HepG2 (cell line): ENCODE results near the gene MPC1. TPM values are rescaled to one million over a fixed set of nuclear protein-coding genes. Genes with fewer than 3 reads are reported as not detected.

Experiments
- CREM ChIP-seq, 2 experiments: sonication (generic) in 1 of 2; formaldehyde crosslinking in 1 of 2; IDR thresholded peaks; 2 replicates each; pipeline versions ENCODE4 v1.4.0 to v1.6.1; 2016 to 2020; ENCODE audit warnings: antibody characterized with exemption in 1 of 2, mild to moderate bottlenecking in 1 of 2, missing genetic modification reagents in 1 of 2
- HOXA9 ChIP-seq: sonication (generic); formaldehyde crosslinking; IDR thresholded peaks from 2 replicates; pipeline ENCODE4 v1.8.1; 2022; ENCODE audit warnings: missing genetic modification reagents, mild to moderate bottlenecking, moderate library complexity, borderline replicate concordance
- MAZ ChIP-seq, 2 experiments: sonication (generic) in 1 of 2; formaldehyde crosslinking in 1 of 2; IDR thresholded peaks; 2 replicates each; pipeline versions ENCODE4 v1.5.0 to v1.6.1; 2012 to 2020; ENCODE audit warnings: low read depth in 2 of 2, mild to moderate bottlenecking in 2 of 2, borderline replicate concordance in 1 of 2, improper control_type of control experiment in 1 of 2, low read length in 1 of 2, missing genetic modification reagents in 1 of 2, moderate library complexity in 1 of 2
- SALL1 ChIP-seq: sonication (generic); formaldehyde crosslinking; IDR thresholded peaks from 2 replicates; pipeline ENCODE4 v1.8.0; 2022; ENCODE audit warnings: mild to moderate bottlenecking, missing genetic modification reagents
- SKI ChIP-seq: fragments of 450-650 bp; IDR thresholded peaks from one replicate; pipeline ENCODE4 v1.6.1; 2018; ENCODE audit warnings: mild to moderate bottlenecking; ENCODE audit not compliant: partially characterized antibody
- SMAD1 ChIP-seq: sonication (generic); formaldehyde crosslinking; IDR thresholded peaks from 2 replicates; pipeline ENCODE4 v1.4.0; 2020; ENCODE audit warnings: missing genetic modification reagents, low read depth, mild to moderate bottlenecking, borderline replicate concordance
- ZNF781 ChIP-seq: sonication (generic); formaldehyde crosslinking; IDR thresholded peaks from 2 replicates; pipeline ENCODE4 v1.5.1; 2020; ENCODE audit warnings: borderline replicate concordance, mild to moderate bottlenecking, missing genetic modification reagents; ENCODE audit errors: not compliant biosample characterization
- polyA plus RNA-seq, 8 experiments: library from polyadenylated mRNA; depleted of rRNA in 3 of 8; stranded (reverse) in 7 of 8; unstranded in 1 of 8; fragments of >200 nt; fragmentation: Illumina TruSeq in 4 of 8; extraction: Trizol in 4 of 8; gene quantifications; 2 replicates each; pipeline versions ENCODE4 v1.2.1 to v1.2.3, GENCODE V29; 2011 to 2016; ENCODE audit warnings: low read depth in 4 of 8, missing spikeins in 1 of 8, mixed read lengths in 1 of 8; ENCODE audit not compliant: insufficient read depth in 1 of 8
- total RNA-seq, 5 experiments: library from RNA; depleted of rRNA; stranded (reverse); fragments of >200 nt; fragmentation: Illumina TruSeq; extraction: Trizol; gene quantifications; 2 replicates each; pipeline ENCODE4 v1.2.3, GENCODE V29; 2016; ENCODE audit warnings: low read depth in 1 of 5
- TF ChIP-seq, protein P1 (sequence below): sonication (generic); formaldehyde crosslinking; IDR thresholded peaks from 2 replicates; pipeline ENCODE4; 2020; ENCODE audit warnings: missing genetic modification reagents, mild to moderate bottlenecking, borderline replicate concordance
- TF ChIP-seq, protein P2 (sequence below): sonication (generic); formaldehyde crosslinking; IDR thresholded peaks from 2 replicates; pipeline ENCODE4 v1.4.0; 2020; ENCODE audit warnings: missing genetic modification reagents
- TF ChIP-seq, protein P3 (sequence below): sonication (generic); formaldehyde crosslinking; IDR thresholded peaks from 2 replicates; pipeline ENCODE4 v1.4.0; 2020; ENCODE audit warnings: missing genetic modification reagents, mild to moderate bottlenecking, borderline replicate concordance
- TF ChIP-seq, protein P4 (sequence below): sonication (generic); formaldehyde crosslinking; IDR thresholded peaks from 2 replicates; pipeline ENCODE4 v1.5.1; 2020; ENCODE audit warnings: mild to moderate bottlenecking, missing genetic modification reagents, moderate library complexity

Gene MPC1
- total and polyA plus RNA-seq, 2 of the 13 experiments (the other 11 are each of a cell fraction or from before 2014, with no cell fraction given) = 189 to 214 TPM

DNA sequence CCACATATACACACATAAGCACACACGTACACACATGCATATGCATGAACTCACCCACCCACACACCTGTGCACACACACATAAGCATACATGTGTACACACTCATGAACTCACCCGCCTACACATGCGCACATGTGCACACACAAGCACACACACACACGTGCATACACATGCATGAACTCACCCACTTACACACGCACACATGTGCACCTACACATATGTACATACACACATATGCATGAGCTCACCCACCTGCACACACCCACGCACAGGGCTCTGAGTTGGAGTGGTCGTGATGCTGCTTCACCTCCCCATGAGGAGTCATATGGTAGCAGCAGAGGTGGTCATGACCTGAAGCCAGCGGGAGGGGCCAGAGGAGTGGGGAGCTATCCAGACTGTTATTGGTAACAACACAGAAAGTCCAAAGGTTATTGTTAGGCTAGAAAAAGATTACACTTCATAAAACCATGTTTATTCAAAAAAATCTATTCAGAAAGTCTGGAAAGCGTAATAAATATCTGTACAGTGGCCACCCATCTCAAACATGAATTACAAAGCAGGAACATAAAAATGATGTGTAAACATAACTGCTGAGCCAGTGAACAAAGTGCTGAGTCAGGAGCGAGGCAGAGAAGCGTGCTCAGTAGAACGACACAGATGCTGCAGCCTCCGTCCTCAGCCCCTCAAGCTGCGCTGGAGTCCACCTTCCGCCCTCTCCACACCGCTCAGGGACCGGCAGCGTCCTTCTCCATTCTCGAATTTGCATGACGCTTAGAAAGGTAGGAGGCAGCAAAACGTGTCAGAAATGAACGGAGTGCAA lies 26.4 kb upstream of the MPC1 start (continued):
- TF ChIP-seq, protein P1, sequence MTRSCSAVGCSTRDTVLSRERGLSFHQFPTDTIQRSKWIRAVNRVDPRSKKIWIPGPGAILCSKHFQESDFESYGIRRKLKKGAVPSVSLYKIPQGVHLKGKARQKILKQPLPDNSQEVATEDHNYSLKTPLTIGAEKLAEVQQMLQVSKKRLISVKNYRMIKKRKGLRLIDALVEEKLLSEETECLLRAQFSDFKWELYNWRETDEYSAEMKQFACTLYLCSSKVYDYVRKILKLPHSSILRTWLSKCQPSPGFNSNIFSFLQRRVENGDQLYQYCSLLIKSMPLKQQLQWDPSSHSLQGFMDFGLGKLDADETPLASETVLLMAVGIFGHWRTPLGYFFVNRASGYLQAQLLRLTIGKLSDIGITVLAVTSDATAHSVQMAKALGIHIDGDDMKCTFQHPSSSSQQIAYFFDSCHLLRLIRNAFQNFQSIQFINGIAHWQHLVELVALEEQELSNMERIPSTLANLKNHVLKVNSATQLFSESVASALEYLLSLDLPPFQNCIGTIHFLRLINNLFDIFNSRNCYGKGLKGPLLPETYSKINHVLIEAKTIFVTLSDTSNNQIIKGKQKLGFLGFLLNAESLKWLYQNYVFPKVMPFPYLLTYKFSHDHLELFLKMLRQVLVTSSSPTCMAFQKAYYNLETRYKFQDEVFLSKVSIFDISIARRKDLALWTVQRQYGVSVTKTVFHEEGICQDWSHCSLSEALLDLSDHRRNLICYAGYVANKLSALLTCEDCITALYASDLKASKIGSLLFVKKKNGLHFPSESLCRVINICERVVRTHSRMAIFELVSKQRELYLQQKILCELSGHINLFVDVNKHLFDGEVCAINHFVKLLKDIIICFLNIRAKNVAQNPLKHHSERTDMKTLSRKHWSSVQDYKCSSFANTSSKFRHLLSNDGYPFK (CRISPR knock-in tag) = peak; percentile 12; the same call in 1 of the 2 replicates
- TF ChIP-seq SALL1 (CRISPR knock-in tag) = peak; percentile 82
- 0 out of 2 replicates have a peak, but pooled peaks have one; percentile 33 for TF ChIP-seq MAZ (IDR thresholded peaks at IDR 0.05; ENCODE audit: borderline replicate concordance, low read depth, low read length)
- TF ChIP-seq MAZ (CRISPR knock-in tag; IDR thresholded peaks at IDR 0.05; ENCODE audit: low read depth) = no peak
- TF ChIP-seq, protein P2, sequence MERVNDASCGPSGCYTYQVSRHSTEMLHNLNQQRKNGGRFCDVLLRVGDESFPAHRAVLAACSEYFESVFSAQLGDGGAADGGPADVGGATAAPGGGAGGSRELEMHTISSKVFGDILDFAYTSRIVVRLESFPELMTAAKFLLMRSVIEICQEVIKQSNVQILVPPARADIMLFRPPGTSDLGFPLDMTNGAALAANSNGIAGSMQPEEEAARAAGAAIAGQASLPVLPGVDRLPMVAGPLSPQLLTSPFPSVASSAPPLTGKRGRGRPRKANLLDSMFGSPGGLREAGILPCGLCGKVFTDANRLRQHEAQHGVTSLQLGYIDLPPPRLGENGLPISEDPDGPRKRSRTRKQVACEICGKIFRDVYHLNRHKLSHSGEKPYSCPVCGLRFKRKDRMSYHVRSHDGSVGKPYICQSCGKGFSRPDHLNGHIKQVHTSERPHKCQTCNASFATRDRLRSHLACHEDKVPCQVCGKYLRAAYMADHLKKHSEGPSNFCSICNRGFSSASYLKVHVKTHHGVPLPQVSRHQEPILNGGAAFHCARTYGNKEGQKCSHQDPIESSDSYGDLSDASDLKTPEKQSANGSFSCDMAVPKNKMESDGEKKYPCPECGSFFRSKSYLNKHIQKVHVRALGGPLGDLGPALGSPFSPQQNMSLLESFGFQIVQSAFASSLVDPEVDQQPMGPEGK (CRISPR knock-in tag) = 0 out of 2 replicates have a peak, but pooled peaks have one; percentile 31
- 0 out of 2 replicates have a peak, but pooled peaks have one; percentile 20 for TF ChIP-seq HOXA9 (CRISPR knock-in tag)
- TF ChIP-seq, protein P3, sequence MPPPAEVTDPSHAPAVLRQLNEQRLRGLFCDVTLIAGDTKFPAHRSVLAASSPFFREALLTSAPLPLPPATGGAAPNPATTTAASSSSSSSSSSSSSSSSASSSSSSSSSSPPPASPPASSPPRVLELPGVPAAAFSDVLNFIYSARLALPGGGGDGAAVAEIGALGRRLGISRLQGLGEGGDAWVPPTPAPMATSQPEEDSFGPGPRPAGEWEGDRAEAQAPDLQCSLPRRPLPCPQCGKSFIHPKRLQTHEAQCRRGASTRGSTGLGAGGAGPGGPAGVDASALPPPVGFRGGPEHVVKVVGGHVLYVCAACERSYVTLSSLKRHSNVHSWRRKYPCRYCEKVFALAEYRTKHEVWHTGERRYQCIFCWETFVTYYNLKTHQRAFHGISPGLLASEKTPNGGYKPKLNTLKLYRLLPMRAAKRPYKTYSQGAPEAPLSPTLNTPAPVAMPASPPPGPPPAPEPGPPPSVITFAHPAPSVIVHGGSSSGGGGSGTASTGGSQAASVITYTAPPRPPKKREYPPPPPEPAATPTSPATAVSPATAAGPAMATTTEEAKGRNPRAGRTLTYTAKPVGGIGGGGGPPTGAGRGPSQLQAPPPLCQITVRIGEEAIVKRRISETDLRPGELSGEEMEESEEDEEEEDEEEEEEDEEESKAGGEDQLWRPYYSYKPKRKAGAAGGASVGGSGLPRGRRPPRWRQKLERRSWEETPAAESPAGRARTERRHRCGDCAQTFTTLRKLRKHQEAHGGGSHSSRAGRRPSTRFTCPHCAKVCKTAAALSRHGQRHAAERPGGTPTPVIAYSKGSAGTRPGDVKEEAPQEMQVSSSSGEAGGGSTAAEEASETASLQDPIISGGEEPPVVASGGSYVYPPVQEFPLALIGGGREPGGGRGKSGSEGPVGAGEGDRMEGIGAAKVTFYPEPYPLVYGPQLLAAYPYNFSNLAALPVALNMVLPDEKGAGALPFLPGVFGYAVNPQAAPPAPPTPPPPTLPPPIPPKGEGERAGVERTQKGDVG (CRISPR knock-in tag) = no peak
- TF ChIP-seq, protein P4, sequence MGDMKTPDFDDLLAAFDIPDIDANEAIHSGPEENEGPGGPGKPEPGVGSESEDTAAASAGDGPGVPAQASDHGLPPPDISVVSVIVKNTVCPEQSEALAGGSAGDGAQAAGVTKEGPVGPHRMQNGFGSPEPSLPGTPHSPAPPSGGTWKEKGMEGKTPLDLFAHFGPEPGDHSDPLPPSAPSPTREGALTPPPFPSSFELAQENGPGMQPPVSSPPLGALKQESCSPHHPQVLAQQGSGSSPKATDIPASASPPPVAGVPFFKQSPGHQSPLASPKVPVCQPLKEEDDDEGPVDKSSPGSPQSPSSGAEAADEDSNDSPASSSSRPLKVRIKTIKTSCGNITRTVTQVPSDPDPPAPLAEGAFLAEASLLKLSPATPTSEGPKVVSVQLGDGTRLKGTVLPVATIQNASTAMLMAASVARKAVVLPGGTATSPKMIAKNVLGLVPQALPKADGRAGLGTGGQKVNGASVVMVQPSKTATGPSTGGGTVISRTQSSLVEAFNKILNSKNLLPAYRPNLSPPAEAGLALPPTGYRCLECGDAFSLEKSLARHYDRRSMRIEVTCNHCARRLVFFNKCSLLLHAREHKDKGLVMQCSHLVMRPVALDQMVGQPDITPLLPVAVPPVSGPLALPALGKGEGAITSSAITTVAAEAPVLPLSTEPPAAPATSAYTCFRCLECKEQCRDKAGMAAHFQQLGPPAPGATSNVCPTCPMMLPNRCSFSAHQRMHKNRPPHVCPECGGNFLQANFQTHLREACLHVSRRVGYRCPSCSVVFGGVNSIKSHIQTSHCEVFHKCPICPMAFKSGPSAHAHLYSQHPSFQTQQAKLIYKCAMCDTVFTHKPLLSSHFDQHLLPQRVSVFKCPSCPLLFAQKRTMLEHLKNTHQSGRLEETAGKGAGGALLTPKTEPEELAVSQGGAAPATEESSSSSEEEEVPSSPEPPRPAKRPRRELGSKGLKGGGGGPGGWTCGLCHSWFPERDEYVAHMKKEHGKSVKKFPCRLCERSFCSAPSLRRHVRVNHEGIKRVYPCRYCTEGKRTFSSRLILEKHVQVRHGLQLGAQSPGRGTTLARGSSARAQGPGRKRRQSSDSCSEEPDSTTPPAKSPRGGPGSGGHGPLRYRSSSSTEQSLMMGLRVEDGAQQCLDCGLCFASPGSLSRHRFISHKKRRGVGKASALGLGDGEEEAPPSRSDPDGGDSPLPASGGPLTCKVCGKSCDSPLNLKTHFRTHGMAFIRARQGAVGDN (CRISPR knock-in tag) = peak; percentile 44
- peak; percentile 7 for TF ChIP-seq ZNF781 (CRISPR knock-in tag)
- TF ChIP-seq SKI = peak; percentile 33
- no peak for TF ChIP-seq CREM (IDR thresholded peaks at IDR 0.05)
- TF ChIP-seq CREM (CRISPR knock-in tag; IDR thresholded peaks at IDR 0.05) = no peak
- TF ChIP-seq SMAD1 (CRISPR knock-in tag) = 0 out of 2 replicates have a peak, but pooled peaks have one; percentile 36
